Gastrocnemius medialis (tissue), 4 donors: ENCODE measurements around the gene GLIS2. TPM values are rescaled to one million over a fixed set of nuclear protein-coding genes. Genes with fewer than 3 reads are reported as not detected.

Experiments used
- ATAC-seq, 2 donors: fragments of 150-250 bp; one replicate each; pipeline ENCODE4 v1.9.1; 2016
- DNase-seq, 2 donors: peaks; one replicate each; pipeline ENCODE4 v3.0.0-alpha.2; 2019
- H3K27ac ChIP-seq, 4 donors: fragments of 200-600 bp; sonication (generic); 1 replicate in 1 of 4; 2 replicates in 3 of 4; pipeline ENCODE4 v1.5.1; 2016 to 2018; ENCODE audit warnings: mild to moderate bottlenecking in 2 of 4, moderate library complexity in 1 of 4
- H3K27me3 ChIP-seq, 3 donors: fragments of 200-600 bp; sonication (generic) in 2 of 3; 1 replicate in 1 of 3; 2 replicates in 2 of 3; pipeline versions ENCODE4 v1.5.1 to v1.6.0; 2016 to 2019; ENCODE audit warnings: mild to moderate bottlenecking in 1 of 3, moderate library complexity in 1 of 3
- H3K36me3 ChIP-seq, 2 donors: fragments of 200-600 bp; sonication (generic) in 1 of 2; one replicate each; pipeline ENCODE4 v1.5.1; 2017 to 2018
- H3K4me1 ChIP-seq, 2 donors: fragments of 200-600 bp; sonication (generic) in 1 of 2; one replicate each; pipeline ENCODE4 v1.5.1; 2016 to 2017; ENCODE audit warnings: mild to moderate bottlenecking in 2 of 2
- H3K4me3 ChIP-seq, 4 donors: fragments of 200-600 bp; sonication (generic) in 3 of 4; 1 replicate in 1 of 4; 2 replicates in 3 of 4; pipeline ENCODE4 v1.5.1; 2016 to 2019; ENCODE audit warnings: mild to moderate bottlenecking in 2 of 4
- H3K9me3 ChIP-seq, 3 donors: fragments of 200-600 bp; sonication (generic) in 2 of 3; 1 replicate in 1 of 3; 2 replicates in 2 of 3; pipeline ENCODE4 v1.5.1; 2016 to 2019
- CTCF ChIP-seq, 5 experiments: fragments of 450-650 bp in 3 of 5; fragments of 200-600 bp in 2 of 5; sonication (generic) in 2 of 5; IDR thresholded peaks in 4 of 5; conservative IDR thresholded peaks in 1 of 5; 1 replicate in 4 of 5; 2 replicates in 1 of 5; pipeline ENCODE4 v1.5.1; 2016 to 2019; ENCODE audit warnings: antibody characterized with exemption in 5 of 5, mild to moderate bottlenecking in 3 of 5, moderate library complexity in 3 of 5
- POLR2A ChIP-seq, 2 donors: fragments of 450-650 bp; IDR thresholded peaks; one replicate each; pipeline ENCODE4 v1.6.1; 2017; ENCODE audit warnings: antibody characterized with exemption in 2 of 2, mild to moderate bottlenecking in 2 of 2, moderate library complexity in 2 of 2
- in situ Hi-C, 4 donors: fragments of 200-750 bp; cut with MboI; loops; one replicate each; pipeline versions ENCODE4 v1.15.0 to v1.8.0; 2017; ENCODE audit warnings: low sequenced_read_pairs in 4 of 4
- intact Hi-C: fragments of 100-400 bp; cut with DNase I; formaldehyde crosslinking; loops from one replicate; pipeline ENCODE4 v1.15.1; 2023; ENCODE audit warnings: low total_unique reads
- total RNA-seq, 4 donors: library from RNA; depleted of rRNA; stranded (reverse); fragments of >200 nt; gene quantifications; one replicate each; pipeline versions ENCODE4 v1.1.0 to v1.2.3, GENCODE V29; 2016

Gene GLIS2
- total RNA-seq, 4 donors from 2014 or later = 0.81 to 0.95 (median 0.95) TPM; not detected in 1

DNA sequence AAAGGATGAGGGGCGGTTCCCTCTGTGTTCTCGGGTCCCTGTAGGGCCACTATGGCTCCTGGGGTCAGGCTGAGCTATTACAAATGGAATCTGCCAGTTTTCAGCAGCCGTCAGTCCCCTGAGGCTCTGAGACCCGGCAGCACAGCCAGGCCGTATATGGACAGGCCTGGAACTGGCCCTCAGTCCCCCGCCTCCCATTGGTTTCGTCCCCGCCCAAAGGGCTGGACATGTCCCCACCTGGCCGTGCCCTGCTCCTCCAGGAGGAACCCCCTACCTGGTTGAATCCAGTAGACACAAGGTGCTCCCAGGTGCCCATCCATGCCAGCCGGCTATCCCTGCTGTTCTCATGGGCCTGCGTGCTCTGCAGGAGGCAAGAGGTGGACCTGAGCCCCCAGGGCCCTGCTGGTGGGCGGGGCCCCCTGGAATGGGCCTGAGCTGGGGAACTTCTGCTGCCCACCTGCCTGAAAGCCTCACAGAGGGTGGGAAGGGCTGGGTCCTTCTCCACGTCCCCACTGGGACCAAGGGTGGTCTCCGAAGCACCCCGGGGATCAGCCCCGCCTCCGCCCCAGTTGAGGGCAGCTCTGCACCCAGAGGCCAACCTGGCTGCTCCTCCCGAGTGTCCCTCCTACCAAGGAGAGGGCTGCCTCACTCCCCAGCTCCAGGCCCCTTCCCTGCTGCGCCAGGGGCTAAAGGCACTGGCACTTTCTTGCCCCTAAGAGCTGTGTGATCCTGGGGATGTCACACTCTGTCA is 72.6 kb downstream of the GLIS2 start:
- DNase-seq (no peak), ATAC-seq (no peak)
- H3K4me1 ChIP-seq = peaks cover 0 to 3% of the 10 kb centered on the region in 2 donors
- no peaks in the 10 kb centered on the region for H3K27me3 ChIP-seq
- H3K27ac ChIP-seq = peak overlapping the region; percentile 62 to 79 (median 66)
- intact Hi-C loops = no loop called here
- in situ Hi-C loops = no loop called here
- no peaks in the 10 kb centered on the region for H3K9me3 ChIP-seq
- TF ChIP-seq CTCF (IDR thresholded peaks at IDR 0.05 in 4 of 5, conservative IDR thresholded peaks at IDR 0.05 in 1 of 5) (no peak), POLR2A (IDR thresholded peaks at IDR 0.05) (no peak)
- H3K36me3 ChIP-seq = no peaks in the 10 kb centered on the region
- H3K4me3 ChIP-seq = no peak overlapping the region

Other genes with a start within 250 kb of the GLIS2 start
- gene ADCY9, start 199.6 kb upstream of the GLIS2 start, total RNA-seq = 100 to 1,000 TPM in 3 of 4 donors, 10 to 100 TPM in 1; 84.9 to 223 (median 163) TPM
- gene SRL, start 74.0 kb upstream of the GLIS2 start, total RNA-seq = 100 to 1,000 TPM; 184 to 519 (median 364) TPM
- 1 to 10 TPM; 3.2 to 5.0 (median 4.1) TPM for gene TFAP4, start 43.0 kb upstream of the GLIS2 start, total RNA-seq
- gene PAM16, start 35.3 kb downstream of the GLIS2 start, total RNA-seq = 100 to 1,000 TPM; 112 to 174 (median 132) TPM
- gene VASN, start 55.8 kb downstream of the GLIS2 start, total RNA-seq = 10 to 100 TPM in 1 of 4 donors, 1 to 10 TPM in 3; 2.4 to 12.8 (median 3.7) TPM
- 10 to 100 TPM in 1 of 4 donors, 1 to 10 TPM in 3; 5.7 to 15.3 (median 7.2) TPM for gene CORO7, start 100.5 kb downstream of the GLIS2 start, total RNA-seq
- 100 to 1,000 TPM in 2 of 4 donors, 10 to 100 TPM in 2; 94.8 to 114 (median 103) TPM for gene DNAJA3, start 109.8 kb downstream of the GLIS2 start, total RNA-seq
- 10 to 100 TPM in 1 of 4 donors, 1 to 10 TPM in 3; 2.7 to 11.0 (median 9.1) TPM for gene NMRAL1, start 158.6 kb downstream of the GLIS2 start, total RNA-seq
- gene HMOX2, start 160.3 kb downstream of the GLIS2 start, total RNA-seq = 10 to 100 TPM; 21.7 to 30.0 (median 28.4) TPM
- 10 to 100 TPM; 23.8 to 34.2 (median 25.4) TPM for gene CDIP1, start 222.7 kb downstream of the GLIS2 start, total RNA-seq
- under 1 TPM in 2 of 4 donors, not detected in 2; 0.15 to 0.59 TPM for gene C16orf96, start 240.3 kb downstream of the GLIS2 start, total RNA-seq